ENCODE results near the gene RAB40A.
"Not testable (repeated sequence)": the region's sequence is repeated elsewhere in the genome, so short reads cannot be mapped to it uniquely, and the experiment has no call there.

RAB40A gene

GRCh38 chrX:103461156-103461555, 58.1 kb downstream of the RAB40A start:
- no peak for DNase-seq (ENCODE audit: low read depth)

DNA sequence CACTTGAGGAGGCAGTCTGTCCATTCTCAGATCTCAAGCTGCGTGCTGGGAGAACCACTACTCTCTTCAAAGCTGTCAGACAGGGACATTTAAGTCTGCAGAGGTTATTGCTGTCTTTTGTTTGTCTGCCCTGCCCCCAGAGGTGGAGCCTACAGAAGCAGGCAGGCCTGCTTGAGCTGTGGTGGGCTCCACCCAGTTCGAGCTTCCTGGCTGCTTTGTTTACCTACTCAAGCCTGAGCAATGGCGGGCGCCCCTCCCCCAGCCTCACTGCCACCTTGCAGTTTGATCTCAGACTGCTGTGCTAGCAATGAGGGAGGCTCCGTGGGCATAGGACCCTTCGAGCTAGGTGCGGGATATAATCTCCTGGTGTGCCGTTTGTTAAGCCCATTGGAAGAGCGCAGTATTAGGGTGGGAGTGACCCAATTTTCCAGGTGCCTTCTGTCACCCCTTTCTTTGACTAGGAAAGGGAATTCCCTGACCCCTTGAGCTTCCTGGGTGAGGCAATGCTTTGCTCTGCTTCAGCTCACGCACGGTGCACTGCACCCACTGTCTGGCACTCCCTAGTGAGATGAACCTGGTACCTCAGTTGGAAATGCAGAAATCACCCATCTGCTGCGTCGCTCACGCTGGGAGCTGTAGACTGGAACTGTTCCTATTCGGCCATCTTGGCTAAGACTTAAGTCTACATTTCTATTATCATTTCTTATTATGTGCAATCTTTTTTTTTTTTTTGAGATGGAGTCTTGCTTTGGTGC, 59.1 kb downstream of the RAB40A start:
- not testable (repeated sequence) for DNase-seq (ENCODE audit: low read depth)

DNA sequence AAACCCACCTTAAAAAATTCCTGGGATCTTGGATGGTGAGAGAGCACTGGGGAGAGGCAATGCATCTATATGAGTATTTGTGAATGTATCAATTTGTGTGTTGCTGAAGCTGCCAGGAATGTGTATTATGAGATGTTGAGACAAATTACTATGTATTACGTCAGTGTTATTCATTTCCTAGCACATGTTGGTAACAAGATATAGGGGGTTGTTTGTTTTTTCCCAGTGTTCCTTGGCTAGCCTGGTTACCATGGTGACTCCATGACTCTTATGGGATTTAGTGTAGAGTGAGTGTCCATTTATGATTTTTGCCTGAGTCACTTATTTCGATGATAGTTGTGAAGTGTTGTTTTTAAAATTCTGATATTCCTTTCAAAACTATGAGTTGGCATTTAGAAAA, 65.6 kb downstream of the RAB40A start:
- DNase-seq (ENCODE audit: low read depth), result peak; percentile 96

Measured in fibroblast of gingiva (primary cell).